22Rv1 (cell line): ENCODE results near the gene PAPOLB.

Source experiments
- H3K27ac ChIP-seq: fragments of 450-650 bp; 2 replicates; pipeline ENCODE4 v1.5.1; 2017
- ZFX ChIP-seq: fragments of 450-650 bp; IDR thresholded peaks from 2 replicates; pipeline ENCODE4 v1.6.1; 2017; ENCODE audit warnings: antibody characterized with exemption, borderline replicate concordance
- TF ChIP-seq, protein P1 (sequence below): fragments of 450-650 bp; IDR thresholded peaks from 2 replicates; pipeline ENCODE4 v1.5.1; 2017; ENCODE audit warnings: mild to moderate bottlenecking

Gene PAPOLB

DNA sequence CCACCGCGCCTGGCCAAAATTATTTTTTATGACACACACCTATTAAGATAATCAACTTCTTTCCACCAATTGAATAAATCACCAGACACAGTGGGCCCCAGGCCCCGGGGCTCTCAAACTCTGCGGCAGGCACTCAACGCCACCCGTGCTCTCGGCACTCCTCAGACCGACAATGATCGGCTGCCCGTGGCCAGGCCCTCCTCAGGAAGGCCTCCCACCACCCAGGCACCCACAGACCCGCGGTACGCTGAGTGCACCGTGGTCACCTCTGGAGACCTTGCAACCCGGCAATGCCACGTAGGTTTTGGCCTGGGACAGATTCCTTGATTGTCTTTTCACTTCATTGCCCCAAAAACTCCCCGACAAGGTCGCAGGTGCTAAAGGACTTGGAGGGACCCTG is 14.8 kb upstream of the PAPOLB start:
- no peak for TF ChIP-seq ZFX
- TF ChIP-seq, protein P1, sequence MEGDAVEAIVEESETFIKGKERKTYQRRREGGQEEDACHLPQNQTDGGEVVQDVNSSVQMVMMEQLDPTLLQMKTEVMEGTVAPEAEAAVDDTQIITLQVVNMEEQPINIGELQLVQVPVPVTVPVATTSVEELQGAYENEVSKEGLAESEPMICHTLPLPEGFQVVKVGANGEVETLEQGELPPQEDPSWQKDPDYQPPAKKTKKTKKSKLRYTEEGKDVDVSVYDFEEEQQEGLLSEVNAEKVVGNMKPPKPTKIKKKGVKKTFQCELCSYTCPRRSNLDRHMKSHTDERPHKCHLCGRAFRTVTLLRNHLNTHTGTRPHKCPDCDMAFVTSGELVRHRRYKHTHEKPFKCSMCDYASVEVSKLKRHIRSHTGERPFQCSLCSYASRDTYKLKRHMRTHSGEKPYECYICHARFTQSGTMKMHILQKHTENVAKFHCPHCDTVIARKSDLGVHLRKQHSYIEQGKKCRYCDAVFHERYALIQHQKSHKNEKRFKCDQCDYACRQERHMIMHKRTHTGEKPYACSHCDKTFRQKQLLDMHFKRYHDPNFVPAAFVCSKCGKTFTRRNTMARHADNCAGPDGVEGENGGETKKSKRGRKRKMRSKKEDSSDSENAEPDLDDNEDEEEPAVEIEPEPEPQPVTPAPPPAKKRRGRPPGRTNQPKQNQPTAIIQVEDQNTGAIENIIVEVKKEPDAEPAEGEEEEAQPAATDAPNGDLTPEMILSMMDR = no peak
- H3K27ac ChIP-seq = no peak overlapping the region

- TF ChIP-seq, protein P1 = no peak
- TF ChIP-seq ZFX = no peak
- H3K27ac ChIP-seq = no peak overlapping the region
Observed at GRCh38 chr7:4875391-4875790, 13.6 kb upstream of the PAPOLB start.

- no peak overlapping the region for H3K27ac ChIP-seq
- no peak for TF ChIP-seq ZFX
- TF ChIP-seq, protein P1 = no peak
Observed at GRCh38 chr7:4873071-4873944, 11.5 kb upstream of the PAPOLB start.

DNA sequence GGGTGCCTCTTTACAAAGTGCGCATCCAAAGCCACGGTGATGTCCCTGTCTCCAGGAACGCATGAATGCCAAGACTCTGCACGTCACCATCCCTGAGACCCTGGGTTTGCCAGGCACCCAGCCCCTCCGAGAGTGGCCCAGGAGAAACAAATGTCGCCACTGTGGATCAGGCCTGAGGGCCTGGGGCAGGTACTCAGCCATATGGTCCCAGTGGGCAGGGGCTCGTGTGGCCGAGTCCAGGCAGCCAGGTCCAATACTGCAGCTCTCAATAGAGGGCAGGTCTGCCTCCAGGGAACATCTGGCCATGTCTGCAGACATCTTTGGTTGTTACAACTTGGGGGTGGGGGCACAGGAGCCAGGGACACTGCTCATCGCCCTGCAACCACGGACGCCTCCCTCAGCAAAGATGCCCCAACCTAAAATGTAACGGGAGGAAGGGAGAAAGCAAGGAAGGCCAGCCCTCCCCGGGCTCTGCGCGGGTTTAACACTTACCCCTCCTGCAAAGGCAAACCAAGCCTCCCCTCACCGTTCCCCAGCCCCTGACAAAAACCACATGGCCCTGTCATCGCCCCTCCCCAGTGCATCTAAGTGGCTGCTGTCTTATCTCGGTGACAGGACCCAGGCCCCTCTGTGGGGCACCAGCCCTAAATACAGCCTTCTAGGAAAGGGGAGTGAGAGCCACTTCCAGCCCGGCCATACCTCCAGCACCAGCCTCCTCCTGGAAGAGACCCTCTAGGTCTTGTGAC is 10.3 kb upstream of the PAPOLB start:
- no peak overlapping the region for H3K27ac ChIP-seq
- TF ChIP-seq ZFX = no peak
- TF ChIP-seq, protein P1 = no peak

DNA sequence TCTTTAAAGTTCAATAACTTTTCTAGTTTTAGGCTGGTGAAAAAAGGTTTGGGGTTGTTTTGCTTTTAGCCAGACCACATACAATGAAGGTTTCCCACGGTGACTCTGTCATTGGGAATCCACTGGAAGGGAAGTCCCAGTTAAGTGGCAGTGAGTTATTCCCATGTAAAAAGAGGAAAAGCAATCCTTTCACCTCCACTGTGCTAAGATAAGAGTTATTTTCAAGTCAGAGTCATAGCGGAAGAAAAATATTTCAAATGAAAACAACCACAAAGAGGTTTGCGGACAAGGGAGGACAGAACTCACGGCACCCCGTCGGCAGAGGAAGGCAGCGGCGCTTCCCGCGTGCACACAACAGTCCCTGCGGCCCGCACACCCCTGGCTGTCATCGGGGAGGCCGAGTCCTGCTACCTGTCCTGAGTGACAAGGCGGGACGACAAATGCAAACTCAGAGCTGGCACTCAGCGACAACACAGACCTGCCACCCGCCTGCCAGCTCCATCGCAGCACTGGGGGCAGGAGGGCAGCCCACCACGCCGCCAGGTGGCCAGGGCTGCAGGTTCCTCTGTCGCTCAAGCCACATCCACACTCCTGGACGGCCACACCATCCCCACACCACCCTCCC is 9.3 kb upstream of the PAPOLB start:
- TF ChIP-seq, protein P1 = no peak
- no peak for TF ChIP-seq ZFX
- no peak overlapping the region for H3K27ac ChIP-seq

DNA sequence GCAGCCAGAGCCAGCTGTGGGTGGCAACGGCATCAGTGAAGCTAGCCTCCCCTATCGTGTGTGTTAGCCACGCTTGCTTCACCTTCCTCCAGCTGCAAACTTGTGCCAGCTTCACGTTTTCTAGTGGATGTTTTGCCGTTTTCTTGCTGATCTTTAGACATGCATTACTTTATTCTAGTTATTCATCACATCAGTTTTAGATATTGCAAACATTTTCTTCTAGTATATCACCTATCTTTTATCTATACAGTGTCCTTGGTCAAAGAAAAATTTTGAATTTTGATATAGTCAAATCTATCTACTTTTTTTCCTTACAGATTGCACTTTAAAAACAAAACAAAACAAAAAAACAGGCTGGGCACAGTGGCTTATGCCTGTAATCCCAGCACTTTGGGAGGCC is 6.7 kb upstream of the PAPOLB start:
- TF ChIP-seq, protein P1 = no peak
- TF ChIP-seq ZFX = no peak
- no peak overlapping the region for H3K27ac ChIP-seq
